EL (cell line): ENCODE measurements around the gene ZNF280B.

ENCODE experiments used
- DNase-seq: peaks from one replicate; pipeline ENCODE4 v3.0.0-alpha.2; 2016

Gene ZNF280B, protein sequence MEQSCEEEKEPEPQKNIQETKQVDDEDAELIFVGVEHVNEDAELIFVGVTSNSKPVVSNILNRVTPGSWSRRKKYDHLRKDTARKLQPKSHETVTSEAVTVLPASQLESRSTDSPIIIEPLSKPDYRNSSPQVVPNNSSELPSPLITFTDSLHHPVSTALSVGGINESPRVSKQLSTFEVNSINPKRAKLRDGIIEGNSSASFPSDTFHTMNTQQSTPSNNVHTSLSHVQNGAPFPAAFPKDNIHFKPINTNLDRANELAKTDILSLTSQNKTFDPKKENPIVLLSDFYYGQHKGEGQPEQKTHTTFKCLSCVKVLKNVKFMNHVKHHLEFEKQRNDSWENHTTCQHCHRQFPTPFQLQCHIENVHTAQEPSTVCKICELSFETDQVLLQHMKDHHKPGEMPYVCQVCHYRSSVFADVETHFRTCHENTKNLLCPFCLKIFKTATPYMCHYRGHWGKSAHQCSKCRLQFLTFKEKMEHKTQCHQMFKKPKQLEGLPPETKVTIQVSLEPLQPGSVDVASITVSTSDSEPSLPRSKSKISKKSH

DNA sequence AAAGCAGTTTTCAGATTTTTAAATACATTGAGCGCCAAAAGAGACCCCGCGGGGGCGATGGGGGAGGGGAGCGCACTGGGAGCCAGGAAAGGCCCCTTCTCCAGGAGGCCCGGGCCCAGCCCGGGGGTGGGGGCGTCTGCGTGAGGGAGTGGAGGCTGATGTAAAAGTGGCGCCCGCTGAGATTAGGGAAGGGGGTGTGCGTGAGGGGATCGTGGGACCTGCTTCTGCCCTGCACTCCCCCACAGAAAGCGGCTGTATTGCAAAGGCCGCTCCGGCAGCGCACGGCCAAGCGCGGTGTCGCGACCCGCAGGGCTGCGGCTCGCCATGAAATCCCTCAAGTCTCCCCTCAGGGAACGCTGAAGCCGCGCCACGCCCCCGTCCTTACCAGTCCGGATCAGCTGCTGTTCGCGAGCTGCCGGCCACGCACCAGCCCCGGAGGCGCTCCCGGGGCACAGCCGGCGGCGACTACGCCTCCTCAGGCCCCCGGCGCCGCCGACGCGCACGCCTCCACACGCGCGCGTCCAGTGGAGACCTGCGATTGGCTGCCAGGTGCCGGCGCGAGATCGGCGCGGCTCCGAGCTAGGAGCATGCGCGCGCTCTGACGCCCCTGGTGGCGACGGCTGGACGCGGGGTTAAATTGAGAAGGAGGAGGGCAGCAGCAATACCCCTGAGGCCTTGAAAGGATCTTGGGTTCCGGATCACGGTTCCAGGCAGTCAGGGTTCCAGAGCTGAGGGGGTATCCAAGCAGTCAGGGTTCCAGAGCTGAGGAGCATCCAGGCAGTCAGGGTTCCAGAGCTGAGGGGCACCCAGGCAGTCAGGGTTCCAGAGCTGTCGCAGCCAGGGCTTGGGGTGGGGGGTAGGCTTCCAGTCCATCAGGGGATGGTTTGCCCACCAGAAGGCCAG lies at the start of gene ZNF280B:
ZNF280B (minus strand) TSS at position 469 of the 903 bp plus-strand sequence. CDS start 19,344 bp downstream, outside the sequence.
- DNase-seq: peak; percentile 47

DNA sequence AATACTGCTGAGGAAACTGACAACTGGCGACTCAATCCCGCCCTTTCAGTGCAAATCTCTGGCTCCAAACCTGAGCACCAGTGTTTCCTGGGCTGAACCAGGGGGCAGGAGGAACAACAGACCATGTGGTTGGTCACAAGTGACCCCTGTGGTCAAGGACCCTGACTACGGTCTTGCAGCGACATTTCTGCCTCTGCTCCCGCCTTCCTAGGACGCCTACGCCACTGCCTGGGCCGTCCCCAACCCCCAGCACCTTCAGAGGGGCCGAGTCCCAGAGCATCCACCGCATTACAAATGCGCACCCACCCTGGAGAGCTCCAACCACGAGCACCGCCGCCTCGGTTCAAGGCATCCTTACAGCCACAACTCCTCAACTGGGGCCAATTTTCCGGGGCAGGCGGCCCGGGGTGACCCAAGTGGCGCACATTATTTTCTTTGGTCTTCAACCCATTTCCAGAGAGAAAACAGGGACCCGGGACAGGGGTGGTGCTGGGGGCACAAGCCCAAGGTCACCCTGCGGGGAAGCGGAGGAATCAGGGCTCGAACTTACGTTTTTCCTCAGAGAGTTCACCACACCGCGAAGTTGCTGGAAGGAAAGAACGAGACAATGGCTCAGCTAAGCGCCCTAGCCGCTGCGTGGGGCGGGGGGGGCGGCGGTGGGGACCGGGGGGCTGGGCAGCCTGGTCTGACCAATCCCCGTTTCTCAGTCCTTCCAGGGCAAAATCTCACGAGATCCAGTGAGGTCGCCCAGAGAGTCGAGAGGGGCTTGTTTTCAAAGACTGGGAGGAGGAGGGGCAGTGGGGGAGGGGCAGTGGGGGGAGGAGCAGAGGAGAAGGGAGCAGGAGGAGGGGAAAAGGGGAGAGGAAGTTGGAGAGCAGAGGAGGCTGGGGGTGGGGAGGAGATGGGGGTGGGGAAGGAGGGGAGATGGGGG lies 48.7 kb upstream of the ZNF280B start:
- no peak for DNase-seq

DNA sequence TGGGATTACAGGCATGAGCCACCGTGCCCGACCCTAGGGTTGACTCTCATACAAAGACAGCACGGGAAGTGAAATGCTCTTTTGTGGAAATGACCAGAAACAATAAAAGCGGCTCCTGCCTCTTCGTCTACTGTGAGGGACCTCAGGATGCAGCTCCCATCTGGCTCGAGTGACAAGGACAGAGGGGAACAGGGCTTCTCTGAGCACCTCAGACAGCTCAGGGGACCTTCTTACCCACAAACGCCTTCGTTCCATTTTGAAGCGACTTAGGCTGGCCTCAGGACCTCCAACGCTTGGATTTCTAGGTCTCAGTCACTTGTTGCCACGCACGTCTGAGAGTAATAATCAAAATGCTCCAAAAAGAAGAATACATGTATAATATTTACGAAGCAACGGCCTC lies 48.0 kb upstream of the ZNF280B start:
- DNase-seq: no peak

DNA sequence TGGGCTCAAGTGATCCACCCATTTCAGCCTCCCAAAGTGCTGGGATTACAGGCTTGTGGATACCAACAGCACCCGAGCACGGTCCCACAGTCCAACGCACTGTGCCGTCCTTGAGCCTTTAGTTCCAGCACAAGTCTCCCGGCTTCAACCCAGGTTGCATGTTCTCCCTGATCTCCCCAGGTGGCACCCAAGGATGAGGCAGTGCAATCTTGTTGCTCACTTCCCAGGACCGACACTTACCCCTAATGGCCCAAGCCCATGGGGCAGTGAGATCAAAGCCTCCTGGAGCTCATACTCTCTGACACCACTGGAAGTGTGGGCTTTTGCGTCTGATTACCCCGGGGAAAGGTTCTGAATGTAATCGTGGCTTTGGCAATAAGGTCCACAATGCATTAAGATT lies 47.1 kb upstream of the ZNF280B start:
- DNase-seq: no peak

DNA sequence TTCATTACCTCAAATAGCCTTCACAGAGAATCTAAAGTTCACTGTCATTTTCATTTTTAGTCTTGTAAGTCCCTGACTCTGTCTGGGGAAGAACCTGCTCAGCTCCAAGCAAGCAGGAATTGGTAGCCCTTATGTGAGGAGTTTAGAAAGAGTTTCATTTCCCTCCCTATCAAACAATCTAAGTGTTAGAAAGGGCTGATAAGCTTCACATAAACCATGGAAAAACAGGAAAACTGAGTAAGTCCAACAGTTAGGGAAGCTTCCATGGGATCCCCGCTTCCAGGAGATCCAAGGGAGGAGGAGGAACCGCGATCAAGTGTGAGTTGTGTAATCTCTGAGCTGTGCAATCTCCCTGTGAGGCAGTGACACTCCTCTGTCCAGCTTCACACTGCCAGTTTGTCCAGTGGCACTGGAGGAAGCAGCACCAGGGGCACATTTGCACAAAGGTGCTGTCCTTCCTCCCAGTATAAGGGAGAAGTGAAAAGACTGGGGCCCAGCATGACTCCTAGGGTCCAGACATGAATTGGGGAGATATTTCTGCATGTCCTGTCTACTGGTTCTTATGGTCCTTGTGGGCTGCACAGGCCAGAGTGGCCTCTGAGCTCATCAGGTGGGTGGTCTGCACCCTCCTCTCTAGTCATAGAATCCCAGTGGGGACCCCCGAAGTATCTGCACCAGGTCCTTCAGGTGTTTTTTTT lies 46.2 kb upstream of the ZNF280B start:
- no peak for DNase-seq

DNA sequence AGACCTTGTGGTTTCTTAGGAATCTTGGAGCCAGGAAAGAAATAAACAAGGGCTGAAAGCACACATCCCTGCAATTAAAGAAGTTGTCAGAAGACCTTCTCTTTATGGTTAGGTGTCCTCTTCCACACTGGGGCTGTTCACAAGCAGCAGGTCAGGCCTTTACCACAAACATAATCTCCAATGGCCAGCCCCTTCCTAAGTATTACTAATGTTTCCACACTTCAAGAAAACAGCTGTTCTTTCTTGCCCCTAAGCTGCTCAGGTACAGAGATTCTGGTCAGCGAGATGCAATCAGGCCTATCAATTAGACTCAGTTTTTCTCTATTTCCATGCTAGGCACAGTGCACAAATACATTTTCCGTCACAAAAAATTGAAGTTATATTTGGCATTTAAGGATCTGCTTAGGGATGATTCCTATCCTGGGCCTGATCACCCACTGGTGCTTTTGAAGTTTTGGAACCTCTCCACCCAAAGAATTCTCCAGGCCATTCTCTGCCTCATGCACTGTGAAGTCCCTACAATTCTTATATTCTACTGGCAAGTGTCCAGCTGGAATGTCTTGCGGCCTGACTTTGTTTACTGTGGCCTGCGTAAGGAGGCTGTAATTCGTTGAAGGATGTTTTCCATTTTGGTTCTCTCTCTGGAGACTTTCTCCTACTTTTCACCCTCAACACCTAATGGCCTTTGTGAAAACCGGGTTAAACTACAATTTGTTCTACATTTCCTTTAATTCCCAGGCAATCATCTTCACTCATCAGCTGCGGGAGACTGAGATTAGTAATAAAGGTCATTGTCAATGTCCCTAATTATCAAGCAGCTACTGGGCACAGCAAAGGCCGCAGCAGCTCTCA lies 45.4 kb upstream of the ZNF280B start:
- DNase-seq: no peak

DNA sequence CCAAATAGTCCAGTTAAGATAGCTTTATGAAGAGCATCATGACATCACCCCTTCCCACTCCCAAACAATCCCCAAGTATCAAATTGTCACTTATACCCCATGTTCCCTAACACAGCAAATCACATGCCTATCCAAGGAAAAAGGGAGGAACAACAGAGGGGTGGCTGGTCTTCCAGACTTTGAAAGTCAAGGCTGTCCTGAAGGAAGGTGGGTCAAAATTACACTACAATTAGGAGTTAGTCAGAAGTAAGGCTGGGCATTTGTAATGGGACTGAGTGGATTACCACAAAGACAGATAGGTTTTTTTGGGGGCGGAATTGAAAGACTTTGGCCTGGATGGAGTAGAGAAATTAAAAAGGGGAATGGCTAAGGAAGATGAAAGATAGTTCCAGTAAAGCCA lies 44.6 kb upstream of the ZNF280B start:
- DNase-seq: no peak

DNA sequence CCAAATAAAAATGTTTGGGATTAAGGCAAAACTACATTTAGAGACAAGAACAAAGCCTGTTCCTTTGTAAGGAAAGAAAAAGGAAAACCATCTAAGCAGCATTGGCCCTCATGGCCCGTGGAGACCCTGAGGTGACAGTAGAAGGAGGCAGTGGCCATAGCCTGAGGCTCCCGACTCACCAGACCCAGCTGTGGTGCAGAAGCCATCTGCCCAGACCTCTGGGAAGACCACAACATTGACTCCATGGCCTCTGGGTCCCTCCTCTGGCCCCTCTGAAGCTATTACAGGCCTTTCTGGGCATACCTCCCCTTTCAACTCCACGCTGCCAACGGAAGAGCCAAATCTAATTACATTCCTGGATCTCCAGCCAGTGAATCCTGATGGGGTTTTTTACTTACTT lies 44.1 kb upstream of the ZNF280B start:
- DNase-seq: no peak

DNA sequence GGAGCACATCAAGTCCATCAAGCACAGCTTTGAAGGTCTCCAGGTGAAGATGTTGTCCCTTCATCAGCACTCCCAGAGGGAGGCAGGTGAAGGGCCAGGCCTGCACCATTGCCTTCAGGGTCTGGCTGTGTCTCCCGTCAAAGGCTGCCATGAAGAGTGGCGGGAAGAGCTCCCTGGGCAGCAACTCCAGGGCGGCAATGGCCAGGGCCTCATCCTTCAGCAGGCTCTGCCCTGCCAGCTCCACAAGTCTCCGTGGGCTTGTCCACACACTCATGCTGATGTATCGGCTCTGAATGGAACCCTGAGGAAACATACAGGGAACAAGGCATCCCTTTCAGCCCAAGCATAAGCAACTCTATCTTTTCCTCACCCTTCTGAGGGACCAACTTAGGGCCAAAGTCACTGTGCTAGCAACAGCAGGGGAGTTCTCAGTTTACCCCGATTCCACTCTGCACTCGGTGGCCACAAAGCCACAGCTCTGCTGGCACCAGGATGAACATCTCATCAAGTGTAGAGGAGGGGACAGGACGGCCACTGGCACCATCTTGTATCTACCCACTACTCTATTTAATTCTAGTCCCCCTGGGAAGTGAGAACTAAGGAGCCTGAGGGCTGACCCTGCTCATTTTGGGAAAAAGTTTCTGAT lies 42.4 kb upstream of the ZNF280B start:
- DNase-seq: no peak

DNA sequence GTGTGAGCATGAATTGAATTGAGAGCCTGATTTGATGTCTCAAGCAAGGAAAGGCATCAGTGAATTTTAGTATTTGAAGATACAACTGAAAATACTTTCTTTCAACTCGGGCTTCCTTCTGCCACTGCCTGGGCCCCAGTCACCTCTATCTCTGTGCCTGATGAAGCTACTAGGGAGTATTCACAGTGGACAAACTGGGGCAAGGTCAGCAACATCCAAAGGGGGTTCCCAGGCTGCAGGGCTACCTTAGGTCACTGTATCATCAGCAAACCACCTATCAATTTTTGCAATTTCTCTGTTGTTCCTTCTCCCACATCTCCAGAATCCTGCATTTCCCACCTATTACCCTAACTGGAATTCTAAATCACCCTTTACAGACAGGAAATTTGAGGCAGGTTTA lies 40.4 kb upstream of the ZNF280B start:
- DNase-seq: no peak

DNA sequence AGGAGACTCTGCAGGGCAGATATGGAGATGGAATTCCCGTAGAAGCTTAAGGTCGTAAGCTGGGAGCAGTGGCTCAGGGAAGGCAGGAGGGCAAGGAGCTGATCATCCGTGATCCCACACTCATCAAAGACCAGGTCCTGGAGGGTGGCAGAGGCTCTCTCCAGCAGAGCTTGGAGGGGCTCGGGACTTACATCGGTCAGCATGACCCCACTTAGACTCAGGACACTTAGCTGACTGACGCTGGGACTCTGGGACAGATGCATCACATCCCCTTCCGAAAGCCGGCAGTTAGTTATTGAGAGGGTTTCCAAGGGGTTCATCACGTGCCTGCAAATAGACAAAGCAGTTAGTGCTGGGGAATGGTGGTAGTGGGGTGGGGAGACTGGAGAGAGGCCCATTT lies 39.8 kb upstream of the ZNF280B start:
- DNase-seq: no peak

DNA sequence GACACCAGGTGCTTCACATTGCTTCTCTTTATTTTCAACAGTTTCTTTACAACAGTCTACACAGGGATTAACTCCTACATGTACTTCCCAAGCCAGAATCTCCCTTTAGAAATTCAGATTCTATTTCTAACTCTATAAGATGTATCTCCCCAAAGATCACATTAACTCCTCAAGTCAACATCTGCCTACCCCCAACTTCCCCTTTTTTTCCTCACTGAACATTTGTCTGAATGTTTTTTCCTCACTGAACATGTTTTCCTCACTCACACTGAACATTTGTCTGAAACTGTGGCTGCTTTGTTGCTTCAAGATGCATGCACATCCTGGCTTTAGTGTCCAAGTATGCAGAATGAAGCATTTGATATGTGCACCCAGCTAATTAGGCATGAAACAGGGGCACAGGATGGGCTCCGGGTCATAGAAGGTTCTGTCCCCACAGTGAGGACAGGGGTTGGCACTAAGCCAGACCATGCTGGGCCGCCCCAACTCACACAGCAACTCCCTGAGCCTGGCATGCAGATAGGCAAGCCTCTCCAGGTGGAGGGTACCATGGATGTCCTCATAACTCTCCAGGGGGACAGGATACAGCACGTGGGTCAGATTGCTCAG lies 39.3 kb upstream of the ZNF280B start:
- DNase-seq: no peak

DNA sequence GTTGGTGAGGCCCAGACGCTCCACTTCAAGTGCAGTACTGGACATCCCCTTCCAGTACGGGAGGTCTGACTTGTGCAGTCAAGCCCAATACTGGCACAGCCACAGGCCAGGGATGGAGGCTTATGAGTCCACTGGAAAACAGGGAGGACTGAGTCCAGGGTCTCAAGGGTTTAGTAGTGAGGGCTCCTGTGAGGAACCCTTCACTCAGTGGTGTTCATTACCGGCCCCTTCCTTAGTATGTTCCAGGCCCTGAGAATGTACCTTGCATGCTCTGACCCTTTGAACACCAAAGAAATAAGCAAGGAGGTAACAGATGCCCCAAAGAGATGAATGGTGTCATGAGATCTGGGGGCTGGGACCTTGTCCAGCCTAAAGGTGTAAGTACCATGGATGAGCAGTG lies 38.7 kb upstream of the ZNF280B start:
- no peak for DNase-seq

DNA sequence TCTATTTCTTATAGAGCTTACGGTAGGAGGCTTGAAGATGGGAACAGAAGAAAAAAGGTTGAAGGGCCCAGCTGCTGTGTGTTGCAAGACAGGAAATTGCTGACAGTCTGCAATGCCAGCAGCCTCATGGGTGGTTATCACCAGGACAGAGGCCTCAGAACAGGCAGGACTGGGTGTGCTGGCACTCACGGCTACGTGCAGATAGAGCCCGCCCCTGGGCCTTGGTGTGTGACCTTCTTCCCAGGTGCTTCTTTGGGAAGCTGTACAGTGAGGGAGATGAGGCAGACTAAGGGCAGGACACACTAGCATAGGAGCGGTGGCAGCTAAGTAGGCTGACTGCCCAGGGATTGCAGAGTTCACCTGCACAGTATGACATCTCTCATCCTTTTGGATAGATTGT lies 37.9 kb upstream of the ZNF280B start:
- DNase-seq: no peak

DNA sequence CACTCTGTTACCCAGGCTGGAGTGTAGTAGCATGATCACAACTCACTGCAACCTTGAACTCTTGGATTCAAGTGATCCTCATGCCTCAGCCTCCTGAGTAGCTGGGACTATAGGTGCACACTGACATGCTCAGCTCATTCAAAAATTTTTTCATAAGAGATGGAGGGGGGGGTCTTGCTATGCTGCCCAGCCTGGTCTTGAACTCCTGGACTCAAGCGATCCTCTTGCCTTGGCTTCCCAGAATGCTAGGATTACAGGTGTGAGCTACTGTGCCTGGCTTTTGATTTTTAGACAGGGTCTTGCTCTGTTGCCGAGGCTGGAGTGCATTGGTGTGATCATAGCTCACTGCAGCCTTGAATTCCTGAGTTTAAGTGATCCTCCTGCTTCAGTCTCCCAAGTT lies 36.5 kb upstream of the ZNF280B start:
- no peak for DNase-seq

DNA sequence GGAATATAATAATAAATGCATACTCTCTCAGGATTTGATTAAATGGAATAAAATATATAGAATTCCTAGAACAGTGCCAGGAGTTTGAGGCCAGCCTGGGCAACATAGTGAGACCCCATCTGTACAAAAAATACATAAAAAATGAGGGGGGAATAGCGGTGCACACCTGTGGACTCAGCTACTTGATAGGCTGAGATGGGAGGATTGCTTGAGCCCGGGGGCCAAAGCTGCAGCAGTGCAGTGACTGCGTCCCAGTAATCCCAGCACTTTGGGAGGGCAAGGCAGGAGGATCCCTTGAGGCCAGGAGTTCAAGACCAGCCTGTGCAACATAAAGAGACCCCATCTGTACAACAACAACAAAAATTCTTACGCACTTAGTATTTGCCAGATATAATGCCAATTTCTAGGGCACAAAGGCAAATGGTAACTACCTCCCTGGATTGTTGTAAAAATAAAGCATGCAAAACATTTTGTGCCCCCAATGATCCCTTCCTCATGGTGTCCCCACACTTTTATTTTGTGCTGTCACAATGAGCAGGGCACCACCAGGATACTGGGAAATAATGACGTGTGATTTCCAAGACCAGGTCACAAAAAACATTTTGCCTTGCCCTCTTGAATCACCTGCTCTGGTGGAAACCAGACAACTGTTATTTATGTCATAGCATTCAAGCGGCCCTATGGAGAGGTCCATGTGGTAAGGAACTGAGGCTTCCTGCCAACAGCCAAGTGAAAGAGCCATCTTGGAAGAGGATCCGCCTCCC lies 29.9 kb upstream of the ZNF280B start:
- no peak for DNase-seq

DNA sequence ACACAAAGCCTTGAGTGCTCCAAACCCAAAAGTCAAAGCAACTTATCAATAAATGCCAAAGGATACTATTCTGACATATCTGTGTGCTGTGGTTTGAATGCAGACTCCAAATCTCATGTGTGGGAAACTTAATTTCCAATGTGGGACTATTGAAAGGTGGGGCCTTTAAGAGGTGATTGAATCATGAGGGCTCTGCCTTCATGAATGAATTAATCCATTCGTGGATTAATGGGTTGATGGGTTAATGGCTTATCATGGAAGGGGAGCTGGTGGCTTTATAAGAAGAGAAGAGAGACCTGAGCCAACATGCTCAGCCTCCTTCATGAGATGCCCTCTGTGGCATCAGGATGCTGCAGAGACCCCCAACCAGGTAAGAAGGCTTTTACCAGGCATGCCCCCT lies 28.4 kb upstream of the ZNF280B start:
- DNase-seq: no peak

DNA sequence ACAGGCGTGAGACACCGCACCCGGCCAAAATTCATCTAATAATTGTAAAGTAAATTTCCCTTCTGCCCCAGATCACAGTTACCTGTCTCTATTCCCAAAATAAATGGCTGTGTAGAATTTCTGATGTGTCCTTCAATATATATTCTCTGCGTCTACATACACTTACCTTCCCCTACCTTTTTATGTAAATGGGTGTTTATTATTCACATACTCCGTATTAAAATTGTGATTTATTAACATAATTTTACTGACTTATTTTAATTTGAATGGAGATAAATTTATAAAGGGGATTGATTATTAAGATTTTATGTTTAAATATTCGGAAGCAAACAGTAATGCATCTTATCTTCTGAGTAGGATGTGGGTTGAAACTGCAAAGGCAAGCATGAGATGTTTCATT lies 28.0 kb upstream of the ZNF280B start:
- DNase-seq: no peak

DNA sequence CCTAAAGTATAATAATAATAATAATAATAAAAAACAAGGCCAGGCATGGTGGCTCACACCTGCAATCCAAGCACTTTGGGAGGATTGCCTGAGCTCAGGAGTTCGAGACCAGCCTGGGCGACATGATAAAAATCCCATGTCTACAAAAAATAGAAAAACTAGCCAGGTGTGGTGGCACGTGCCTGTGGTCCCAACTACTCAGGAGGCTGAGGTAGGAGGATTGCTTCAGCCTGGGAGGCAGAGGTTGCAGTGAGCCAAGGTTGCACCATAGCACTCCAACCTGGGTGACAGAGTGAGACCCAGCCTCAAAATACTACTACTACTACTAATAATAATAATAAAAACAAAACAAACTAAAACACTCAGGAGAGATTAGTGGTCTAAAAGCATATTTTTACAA lies 27.1 kb upstream of the ZNF280B start:
- no peak for DNase-seq
